Endothelial cell of hepatic sinusoid (primary cell): ENCODE measurements around the gene FBN1.

Experiments
- in situ Hi-C: cut with HindIII; loops from 2 replicates; pipeline ENCODE4 v1.10.0; 2017; ENCODE audit warnings: low sequenced_read_pairs

Gene FBN1

GRCh38 chr15:48653216-48653615, 7.7 kb upstream of the FBN1 start:
- in situ Hi-C loops = loop anchor here (5.0 kb wide), 1 partner anchor 59 kb away; no protein-coding TSS in a partner anchor

GRCh38 chr15:48652510-48653076, 7.1 kb upstream of the FBN1 start:
- in situ Hi-C loops = loop anchor here (5.0 kb wide), 1 partner anchor 60 kb away; no protein-coding TSS in a partner anchor

- in situ Hi-C loops = loop anchor here (5.0 kb wide), 1 partner anchor 61 kb away; no protein-coding TSS in a partner anchor
These were observed 5.4 kb upstream of the FBN1 start for GRCh38 chr15:48650931-48651330.

GRCh38 chr15:48647962-48648361, 2.5 kb upstream of the FBN1 start:
- in situ Hi-C loops = no loop called here

GRCh38 chr15:48646331-48646730, 822 bp upstream of the FBN1 start:
- in situ Hi-C loops = no loop called here

GRCh38 chr15:48644827-48645557, 517 bp downstream of the FBN1 start:
- in situ Hi-C loops = no loop called here

- in situ Hi-C loops = no loop called here
These were observed 1.1 kb downstream of the FBN1 start for GRCh38 chr15:48644467-48644826.

GRCh38 chr15:48643776-48644466, 1.6 kb downstream of the FBN1 start:
- in situ Hi-C loops = no loop called here

- in situ Hi-C loops = no loop called here
These were observed 2.3 kb downstream of the FBN1 start for GRCh38 chr15:48643206-48643605.

- in situ Hi-C loops = no loop called here
These were observed 2.7 kb downstream of the FBN1 start for GRCh38 chr15:48642795-48643194.

- in situ Hi-C loops = no loop called here
These were observed 4.1 kb downstream of the FBN1 start for GRCh38 chr15:48641416-48641815.

- in situ Hi-C loops = loop anchor here (10.0 kb wide), 2 partner anchors 114 to 244 kb away; no protein-coding TSS in a partner anchor
These were observed 6.5 kb downstream of the FBN1 start for GRCh38 chr15:48638963-48639362.

- in situ Hi-C loops = loop anchor here (10.0 kb wide), 2 partner anchors 113 to 243 kb away; no protein-coding TSS in a partner anchor
These were observed 7.9 kb downstream of the FBN1 start for GRCh38 chr15:48637639-48638038.

GRCh38 chr15:48636511-48636910, 9.0 kb downstream of the FBN1 start:
- in situ Hi-C loops = loop anchor here (10.0 kb wide), 2 partner anchors 112 to 242 kb away; no protein-coding TSS in a partner anchor

GRCh38 chr15:48634893-48635292, 10.6 kb downstream of the FBN1 start:
- in situ Hi-C loops = loop anchor here (10.0 kb wide), 2 partner anchors 110 to 240 kb away; no protein-coding TSS in a partner anchor

GRCh38 chr15:48634096-48634495, 11.4 kb downstream of the FBN1 start:
- in situ Hi-C loops = loop anchor here (10.0 kb wide), 2 partner anchors 109 to 239 kb away; no protein-coding TSS in a partner anchor

GRCh38 chr15:48632651-48633050, 12.9 kb downstream of the FBN1 start:
- in situ Hi-C loops = loop anchor here (10.0 kb wide), 2 partner anchors 108 to 238 kb away; no protein-coding TSS in a partner anchor

- in situ Hi-C loops = loop anchor here (10.0 kb wide), 2 partner anchors 106 to 236 kb away; no protein-coding TSS in a partner anchor
These were observed 14.2 kb downstream of the FBN1 start for GRCh38 chr15:48631176-48631770.

- in situ Hi-C loops = loop anchor here (10.0 kb wide), 2 partner anchors 105 to 235 kb away; no protein-coding TSS in a partner anchor
These were observed 15.3 kb downstream of the FBN1 start for GRCh38 chr15:48630245-48630644.

GRCh38 chr15:48628832-48629231, 16.7 kb downstream of the FBN1 start:
- in situ Hi-C loops = no loop called here
